Testis (tissue), 2 donors: ENCODE measurements around the gene MAP3K19.

Experiments used
- CTCF ChIP-seq, 3 experiments: fragments of 450-650 bp in 2 of 3; fragments of 200-600 bp in 1 of 3; sonication (generic) in 1 of 3; IDR thresholded peaks; one replicate each; pipeline ENCODE4 v1.5.1; 2016 to 2019; ENCODE audit warnings: antibody characterized with exemption in 3 of 3, mild to moderate bottlenecking in 2 of 3, moderate library complexity in 1 of 3
- POLR2A ChIP-seq: fragments of 450-650 bp; IDR thresholded peaks from one replicate; pipeline ENCODE4 v1.6.1; 2017; ENCODE audit warnings: antibody characterized with exemption, mild to moderate bottlenecking, moderate library complexity

- TF ChIP-seq CTCF (IDR thresholded peaks at IDR 0.05) (no peak), POLR2A (no peak)
These were observed 875 bp upstream of the MAP3K19 start for GRCh38 chr2:135048122-135048521.
